WERI-Rb-1 (cell line): ENCODE measurements around the gene STOML1.

Source experiments
- DNase-seq: peaks from one replicate; pipeline ENCODE4 v3.0.0-alpha.2; 2020
- H3K27ac ChIP-seq: fragments of 250-450 bp; sonication (Bioruptor Pico); 2 replicates; pipeline ENCODE4 v1.5.1; 2020; ENCODE audit warnings: mild to moderate bottlenecking, moderate library complexity
- H3K27me3 ChIP-seq: fragments of 250-450 bp; sonication (Bioruptor Pico); 2 replicates; pipeline ENCODE4 v1.5.1; 2021; ENCODE audit warnings: mild to moderate bottlenecking, low read depth, moderate library complexity; ENCODE audit not compliant: insufficient read depth, severe bottlenecking
- H3K36me3 ChIP-seq: fragments of 250-450 bp; sonication (Bioruptor Pico); 2 replicates; pipeline ENCODE4 v1.5.1; 2020; ENCODE audit warnings: mild to moderate bottlenecking, moderate library complexity
- H3K4me3 ChIP-seq: 2 replicates; pipeline ENCODE4 v1.5.1; 2011; ENCODE audit warnings: low read depth, mild to moderate bottlenecking, control low read depth, low read length
- H3K9me3 ChIP-seq: fragments of 250-450 bp; sonication (Bioruptor Pico); 2 replicates; pipeline ENCODE4 v1.5.1; 2021; ENCODE audit warnings: mild to moderate bottlenecking, moderate library complexity; ENCODE audit not compliant: severe bottlenecking
- TF ChIP-seq, protein P1 (sequence below): IDR thresholded peaks from 2 replicates; pipeline ENCODE4 v1.5.1; 2011; ENCODE audit warnings: low read depth, mild to moderate bottlenecking, control low read depth, inconsistent platforms, low read length

The STOML1 gene

DNA sequence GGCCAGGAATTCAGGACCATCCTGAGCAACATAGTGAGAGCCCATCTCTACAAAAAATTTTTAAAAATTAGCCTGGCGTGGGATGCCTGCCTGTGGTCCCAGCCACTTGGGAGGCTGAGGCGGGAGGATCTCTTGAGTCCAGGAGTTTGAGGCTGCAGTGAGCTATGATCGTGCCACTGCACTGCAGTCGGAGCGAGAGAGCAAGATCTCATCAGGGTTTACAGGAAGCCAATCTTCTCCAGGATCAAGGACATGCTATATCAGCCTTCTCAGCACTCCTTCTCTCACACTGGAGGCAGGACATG is 451 bp upstream of the STOML1 start:
- peak overlapping the region; percentile 2; the same call in 1 of the 2 replicates for H3K4me3 ChIP-seq
- H3K27ac ChIP-seq: no peak overlapping the region
- H3K27me3 ChIP-seq: no peaks in the 10 kb centered on the region
- DNase-seq: no peak
- TF ChIP-seq, protein P1, sequence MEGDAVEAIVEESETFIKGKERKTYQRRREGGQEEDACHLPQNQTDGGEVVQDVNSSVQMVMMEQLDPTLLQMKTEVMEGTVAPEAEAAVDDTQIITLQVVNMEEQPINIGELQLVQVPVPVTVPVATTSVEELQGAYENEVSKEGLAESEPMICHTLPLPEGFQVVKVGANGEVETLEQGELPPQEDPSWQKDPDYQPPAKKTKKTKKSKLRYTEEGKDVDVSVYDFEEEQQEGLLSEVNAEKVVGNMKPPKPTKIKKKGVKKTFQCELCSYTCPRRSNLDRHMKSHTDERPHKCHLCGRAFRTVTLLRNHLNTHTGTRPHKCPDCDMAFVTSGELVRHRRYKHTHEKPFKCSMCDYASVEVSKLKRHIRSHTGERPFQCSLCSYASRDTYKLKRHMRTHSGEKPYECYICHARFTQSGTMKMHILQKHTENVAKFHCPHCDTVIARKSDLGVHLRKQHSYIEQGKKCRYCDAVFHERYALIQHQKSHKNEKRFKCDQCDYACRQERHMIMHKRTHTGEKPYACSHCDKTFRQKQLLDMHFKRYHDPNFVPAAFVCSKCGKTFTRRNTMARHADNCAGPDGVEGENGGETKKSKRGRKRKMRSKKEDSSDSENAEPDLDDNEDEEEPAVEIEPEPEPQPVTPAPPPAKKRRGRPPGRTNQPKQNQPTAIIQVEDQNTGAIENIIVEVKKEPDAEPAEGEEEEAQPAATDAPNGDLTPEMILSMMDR: no peak
- H3K36me3 ChIP-seq: no peaks in the 10 kb centered on the region; the same call in 1 of the 2 replicates
- no peaks in the 10 kb centered on the region for H3K9me3 ChIP-seq

DNA sequence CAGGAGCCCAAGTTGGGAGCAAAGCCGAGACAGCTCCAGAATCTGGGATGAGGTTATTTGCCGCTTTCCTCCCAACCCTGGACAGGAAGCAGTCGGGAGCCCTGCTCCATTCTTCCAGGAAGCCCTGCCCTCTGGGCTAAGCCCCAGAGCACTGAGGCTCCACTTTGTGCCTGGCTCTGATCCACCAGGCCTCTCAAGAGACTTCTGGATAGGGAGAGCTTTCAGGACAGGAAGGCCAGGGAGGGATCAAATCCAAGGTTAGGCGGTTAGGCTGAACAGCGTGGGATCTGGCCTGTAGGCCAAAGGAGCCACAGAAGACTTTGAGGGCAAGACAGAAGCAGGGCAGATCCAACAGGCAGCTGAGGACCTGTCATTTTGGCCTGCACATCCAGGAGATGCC is 835 bp downstream of the STOML1 start:
- H3K27ac ChIP-seq: peak overlapping the region; percentile 24
- TF ChIP-seq, protein P1: no peak
- no peaks in the 10 kb centered on the region; the same call in 1 of the 2 replicates for H3K36me3 ChIP-seq
- H3K27me3 ChIP-seq: no peaks in the 10 kb centered on the region
- peak overlapping the region; percentile 72 for H3K4me3 ChIP-seq
- no peaks in the 10 kb centered on the region for H3K9me3 ChIP-seq
- no peak for DNase-seq

DNA sequence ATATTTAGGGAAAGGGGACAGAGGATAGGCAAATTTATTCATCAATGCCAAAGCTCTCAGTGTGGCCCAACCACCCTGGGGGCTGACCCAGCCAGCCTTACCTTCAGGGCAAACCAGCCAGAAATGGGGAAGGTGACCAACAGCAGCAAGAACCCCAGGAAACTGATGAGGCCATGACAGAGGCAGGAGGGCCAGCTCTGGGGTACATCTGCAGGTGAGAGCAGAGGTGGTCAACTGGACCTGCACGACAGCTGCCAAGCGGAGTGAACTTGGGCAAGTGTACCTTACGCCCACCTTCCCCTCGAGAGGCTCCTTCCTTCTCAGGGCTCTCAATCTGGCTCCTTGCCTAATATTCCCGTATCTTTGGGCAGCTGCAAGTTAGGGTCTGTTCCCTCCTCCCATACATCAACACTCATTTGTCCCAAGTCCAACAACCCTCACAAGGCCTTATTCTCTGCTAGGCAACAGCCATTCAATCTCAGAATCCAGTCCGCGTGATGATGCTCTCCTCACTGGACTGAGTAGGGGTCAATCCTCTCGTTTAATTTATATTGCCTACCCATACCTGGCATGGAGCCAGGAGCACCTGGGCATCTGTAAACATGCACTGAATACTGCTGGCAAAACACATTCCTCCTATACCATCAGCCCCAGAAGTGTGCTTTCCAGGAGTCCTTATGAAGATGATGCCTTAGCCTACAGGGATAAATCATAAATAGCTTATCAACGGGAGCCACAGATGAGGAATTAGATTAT is 1.7 kb downstream of the STOML1 start:
- H3K4me3 ChIP-seq: no peak overlapping the region
- no peak overlapping the region for H3K27ac ChIP-seq

DNA sequence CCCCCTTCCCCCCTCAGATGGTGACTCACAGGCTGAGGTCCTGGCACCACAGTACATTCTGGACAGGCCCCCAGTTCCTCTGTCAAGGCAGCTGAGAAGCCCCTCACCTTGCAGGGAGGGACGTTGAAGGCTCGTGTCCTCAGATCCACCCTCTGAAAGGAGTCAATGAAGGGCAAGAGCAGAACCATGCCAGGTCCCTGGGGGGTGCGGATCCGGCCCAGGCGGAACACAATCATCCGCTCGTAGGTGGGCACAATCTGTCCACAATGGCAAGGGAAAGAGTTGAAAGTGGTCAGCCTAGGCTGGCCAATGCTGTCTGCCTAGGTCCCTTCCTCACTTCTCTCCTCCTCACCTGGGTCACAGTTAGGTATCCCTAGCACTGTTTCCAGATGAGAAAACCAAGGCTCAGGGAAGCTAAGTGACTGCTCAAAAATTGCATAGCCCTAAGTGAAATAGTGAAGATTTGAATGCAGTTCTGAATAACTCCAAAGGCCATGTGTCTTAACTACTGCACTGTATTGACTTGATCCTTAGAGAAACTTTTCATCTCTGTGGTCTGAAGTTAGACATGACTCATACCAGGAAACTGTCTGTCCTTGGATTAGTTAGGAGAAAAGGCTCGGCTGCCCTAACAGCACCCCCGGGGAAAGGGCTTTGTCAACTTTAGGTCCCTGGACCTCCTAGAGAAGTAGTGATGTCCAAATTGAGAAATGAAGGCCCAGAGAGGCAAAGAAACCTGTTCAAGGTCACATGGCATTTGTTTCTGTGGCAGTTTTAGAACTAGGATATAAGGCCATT is 2.9 kb downstream of the STOML1 start:
- no peaks in the 10 kb centered on the region for H3K9me3 ChIP-seq
- TF ChIP-seq, protein P1: no peak
- H3K4me3 ChIP-seq: no peak overlapping the region
- no peaks in the 10 kb centered on the region for H3K36me3 ChIP-seq
- H3K27me3 ChIP-seq: no peaks in the 10 kb centered on the region
- DNase-seq: no peak
- no peak overlapping the region for H3K27ac ChIP-seq

More for the DNA sequence above, 1.7 kb downstream of the STOML1 start:
- Histone ChIP-seq H3K36me3 (no peaks in the 10 kb centered on the region; the same call in 1 of the 2 replicates), H3K9me3 (no peaks in the 10 kb centered on the region), H3K27me3 (no peaks in the 10 kb centered on the region)
- DNase-seq: no peak
- TF ChIP-seq, protein P1: no peak

DNA sequence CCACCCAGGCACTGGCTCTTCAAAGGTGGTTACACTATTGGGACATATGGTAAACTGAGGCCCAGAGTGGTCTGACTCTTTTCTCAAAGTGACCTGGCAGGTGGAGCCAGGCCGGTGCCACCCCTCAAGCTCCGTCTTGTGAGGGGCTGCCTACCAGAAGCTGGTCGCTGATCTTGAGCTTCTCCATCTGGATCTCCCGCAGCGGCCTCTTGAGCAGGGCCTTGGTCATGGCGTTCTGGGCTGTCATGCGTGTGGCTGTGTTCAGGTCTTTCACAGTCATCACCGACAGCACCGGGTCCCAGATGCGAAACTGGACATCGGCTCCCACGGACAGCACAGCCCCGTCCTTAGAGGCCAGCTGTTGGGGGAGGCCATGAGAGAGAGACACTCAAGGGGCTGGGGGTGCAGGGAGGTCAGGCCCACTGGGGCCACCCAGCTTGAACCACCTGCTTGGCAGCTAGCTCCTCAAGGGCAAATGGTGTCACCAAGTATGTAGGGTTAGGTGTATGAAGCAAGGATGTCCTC is 3.6 kb downstream of the STOML1 start:
- DNase-seq: no peak
- H3K36me3 ChIP-seq: no peaks in the 10 kb centered on the region
- H3K9me3 ChIP-seq: no peaks in the 10 kb centered on the region
- TF ChIP-seq, protein P1: no peak
- H3K27ac ChIP-seq: no peak overlapping the region
- H3K4me3 ChIP-seq: no peak overlapping the region
- H3K27me3 ChIP-seq: no peaks in the 10 kb centered on the region
